ENCODE results near the gene PPP2R5C.
"Not testable (repeated sequence)": the region's sequence is repeated elsewhere in the genome, so short reads cannot be mapped to it uniquely, and the experiment has no call there.

Gene PPP2R5C

DNA sequence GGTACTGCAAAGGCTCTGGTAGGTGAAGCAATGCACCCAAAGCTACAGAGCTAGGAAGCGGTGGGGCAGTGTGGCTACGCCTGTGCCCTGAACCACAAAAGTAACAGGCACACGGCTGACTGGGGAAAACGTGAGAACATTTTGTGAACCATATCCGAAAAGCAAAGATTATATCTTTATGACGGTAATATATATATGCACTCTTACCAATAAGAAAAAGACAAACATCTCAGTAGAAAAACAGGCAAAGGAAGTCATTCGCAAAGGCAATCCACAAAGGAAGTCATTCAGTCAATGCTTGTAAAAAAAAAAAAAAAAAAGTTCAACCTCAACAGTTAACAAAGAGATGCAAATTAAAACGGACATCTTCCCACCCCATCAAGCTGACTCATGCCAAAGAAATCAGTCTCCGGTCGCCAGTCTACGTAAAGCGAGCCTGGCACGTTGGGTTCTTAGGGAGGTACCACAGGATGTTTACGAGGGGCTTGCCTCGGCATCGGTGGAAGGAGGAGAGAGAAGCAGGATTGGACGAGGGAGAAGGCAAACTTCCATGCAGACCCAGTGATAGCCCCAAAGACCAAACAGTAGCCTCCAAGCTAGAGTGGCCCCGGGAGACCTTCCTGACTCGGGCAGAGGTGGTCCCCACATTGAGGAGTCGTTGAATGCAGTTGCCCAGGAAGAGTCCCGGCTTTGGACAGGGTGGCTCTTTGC is 39.4 kb upstream of the PPP2R5C start:
- no peak overlapping the region for H3K4me2 ChIP-seq
- no peaks in the 10 kb centered on the region for H3K36me3 ChIP-seq (ENCODE audit: insufficient read depth)
- H4K20me1 ChIP-seq (ENCODE audit: insufficient read depth), result no peaks in the 10 kb centered on the region
- no peaks in the 10 kb centered on the region for H3K4me1 ChIP-seq (ENCODE audit: low read depth, poor library complexity, severe bottlenecking)
- no peaks in the 10 kb centered on the region for H3K27me3 ChIP-seq (ENCODE audit: insufficient read depth, low read depth)
- H3K79me2 ChIP-seq (ENCODE audit: insufficient read depth, low read depth), result no peaks in the 10 kb centered on the region
- no peak overlapping the region for H2AFZ ChIP-seq (ENCODE audit: low read depth)
- H3K4me3 ChIP-seq (IDR thresholded peaks at IDR 0.05; ENCODE audit: insufficient read depth, low read depth, low read length), result no peak overlapping the region
- no peak overlapping the region for H3K9ac ChIP-seq
- no peak for TF ChIP-seq CTCF (conservative IDR thresholded peaks at IDR 0.05; ENCODE audit: low read depth, low read length)
- no peak overlapping the region for H3K27ac ChIP-seq

DNA sequence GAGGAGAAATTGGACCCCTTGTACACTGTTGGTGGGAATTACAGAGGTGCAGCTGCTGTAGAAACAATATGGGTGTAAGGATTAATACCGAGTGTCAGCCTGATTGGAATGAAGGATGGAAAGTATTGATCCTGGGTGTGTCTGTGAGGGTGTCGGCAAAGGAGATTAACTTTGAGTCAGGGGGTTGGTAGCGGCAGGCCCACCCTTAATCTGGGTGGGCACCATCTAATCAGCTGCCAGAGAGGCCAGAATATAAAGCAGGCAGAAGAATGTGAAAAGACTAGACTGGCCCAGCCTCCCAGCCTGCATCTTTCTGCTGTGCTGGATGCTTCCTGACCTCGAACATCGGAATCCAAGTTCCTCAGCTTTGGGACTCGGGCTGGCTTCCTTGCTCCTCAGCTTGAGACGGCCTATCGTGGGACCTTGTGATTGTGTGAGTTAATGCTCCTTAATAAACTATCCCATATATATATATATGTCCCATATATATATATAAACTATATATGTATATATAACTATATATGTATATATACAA is 38.4 kb upstream of the PPP2R5C start:
- no peak overlapping the region for H3K9ac ChIP-seq
- H3K36me3 ChIP-seq (ENCODE audit: insufficient read depth), result no peaks in the 10 kb centered on the region
- TF ChIP-seq CTCF (conservative IDR thresholded peaks at IDR 0.05; ENCODE audit: low read depth, low read length), result no peak
- no peak overlapping the region for H3K4me3 ChIP-seq (IDR thresholded peaks at IDR 0.05; ENCODE audit: insufficient read depth, low read depth, low read length)
- no peaks in the 10 kb centered on the region for H4K20me1 ChIP-seq (ENCODE audit: insufficient read depth)
- no peak overlapping the region for H2AFZ ChIP-seq (ENCODE audit: low read depth)
- no peak overlapping the region for H3K27ac ChIP-seq
- H3K4me2 ChIP-seq, result no peak overlapping the region
- H3K79me2 ChIP-seq (ENCODE audit: insufficient read depth, low read depth), result no peaks in the 10 kb centered on the region
- H3K27me3 ChIP-seq (ENCODE audit: insufficient read depth, low read depth), result no peaks in the 10 kb centered on the region
- no peaks in the 10 kb centered on the region for H3K4me1 ChIP-seq (ENCODE audit: low read depth, poor library complexity, severe bottlenecking)

DNA sequence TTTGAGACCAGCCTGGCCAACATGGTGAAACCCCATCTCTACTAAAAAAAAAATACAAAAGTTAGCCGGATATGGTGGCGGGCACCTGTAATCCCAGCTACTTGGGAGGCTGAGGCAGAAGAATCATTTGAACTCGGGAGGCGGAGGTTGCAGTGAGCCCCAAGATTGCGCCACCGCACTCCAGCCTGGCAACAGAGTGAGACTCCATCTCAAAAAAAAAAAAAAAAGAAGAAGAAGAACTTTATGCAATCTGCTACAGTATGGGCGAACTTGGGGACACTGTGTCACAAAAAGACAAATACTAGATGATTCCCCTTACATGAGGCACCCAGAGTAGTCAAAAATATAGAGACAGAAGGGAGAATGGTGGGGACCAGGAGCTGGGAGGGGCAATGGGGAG is 35.9 kb upstream of the PPP2R5C start:
- not testable (repeated sequence) for H3K79me2 ChIP-seq (ENCODE audit: insufficient read depth, low read depth); H3K27ac ChIP-seq; H3K4me3 ChIP-seq (IDR thresholded peaks at IDR 0.05; ENCODE audit: insufficient read depth, low read depth, low read length); H2AFZ ChIP-seq (ENCODE audit: low read depth); H3K27me3 ChIP-seq (ENCODE audit: insufficient read depth, low read depth); H4K20me1 ChIP-seq (ENCODE audit: insufficient read depth); H3K4me1 ChIP-seq (ENCODE audit: low read depth, poor library complexity, severe bottlenecking); H3K9ac ChIP-seq; H3K4me2 ChIP-seq; H3K36me3 ChIP-seq (ENCODE audit: insufficient read depth)

GRCh38 chr14:101726295-101726953 is 35.1 kb upstream of the PPP2R5C start:
- Histone ChIP-seq H3K4me3 (IDR thresholded peaks at IDR 0.05; ENCODE audit: insufficient read depth, low read depth, low read length) (no peak overlapping the region), H3K36me3 (ENCODE audit: insufficient read depth) (no peaks in the 10 kb centered on the region), H3K4me2 (no peak overlapping the region), H3K4me1 (ENCODE audit: low read depth, poor library complexity, severe bottlenecking) (no peaks in the 10 kb centered on the region), H3K27ac (no peak overlapping the region), H3K27me3 (ENCODE audit: insufficient read depth, low read depth) (no peaks in the 10 kb centered on the region), H3K9ac (no peak overlapping the region), H3K79me2 (ENCODE audit: insufficient read depth, low read depth) (no peaks in the 10 kb centered on the region), H4K20me1 (ENCODE audit: insufficient read depth) (no peaks in the 10 kb centered on the region), H2AFZ (ENCODE audit: low read depth) (no peak overlapping the region)
- no peak for TF ChIP-seq CTCF (conservative IDR thresholded peaks at IDR 0.05; ENCODE audit: low read depth, low read length)

GRCh38 chr14:101726954-101727302 is 34.6 kb upstream of the PPP2R5C start:
- Histone ChIP-seq H3K4me2 (no peak overlapping the region), H3K9ac (no peak overlapping the region), H3K79me2 (ENCODE audit: insufficient read depth, low read depth) (no peaks in the 10 kb centered on the region), H2AFZ (ENCODE audit: low read depth) (no peak overlapping the region), H3K4me1 (ENCODE audit: low read depth, poor library complexity, severe bottlenecking) (no peaks in the 10 kb centered on the region), H4K20me1 (ENCODE audit: insufficient read depth) (no peaks in the 10 kb centered on the region), H3K36me3 (ENCODE audit: insufficient read depth) (no peaks in the 10 kb centered on the region), H3K27ac (no peak overlapping the region), H3K27me3 (ENCODE audit: insufficient read depth, low read depth) (no peaks in the 10 kb centered on the region), H3K4me3 (IDR thresholded peaks at IDR 0.05; ENCODE audit: insufficient read depth, low read depth, low read length) (no peak overlapping the region)
- no peak for TF ChIP-seq CTCF (conservative IDR thresholded peaks at IDR 0.05; ENCODE audit: low read depth, low read length)
